Upper lobe of left lung (tissue), 6 donors: Measurements from ENCODE around the gene AURKAIP1. TPM values are rescaled to one million over a fixed set of nuclear protein-coding genes. Genes with fewer than 3 reads are reported as not detected.

Experiments
- ATAC-seq, 2 donors: fragments of 200-7000 bp; cut with Tn5 transposase; one replicate each; pipeline ENCODE4 v1.9.1; 2022; ENCODE audit warnings: mild to moderate bottlenecking in 2 of 2, moderate library complexity in 2 of 2; ENCODE audit not compliant: low FRiP score in 2 of 2
- DNase-seq, 2 donors: peaks; one replicate each; pipeline ENCODE4 v3.0.0-alpha.2; 2019 to 2020
- H3K27ac ChIP-seq, 4 donors: fragments of 200-600 bp; sonication (generic); one replicate each; pipeline ENCODE4 v1.5.1; 2016 to 2019
- H3K27me3 ChIP-seq, 4 donors: fragments of 200-600 bp; sonication (generic); one replicate each; pipeline ENCODE4 v1.5.1; 2017 to 2019
- H3K36me3 ChIP-seq, 4 donors: fragments of 200-600 bp; sonication (generic); one replicate each; pipeline ENCODE4 v1.5.1; 2016 to 2019
- H3K4me1 ChIP-seq, 4 donors: fragments of 200-600 bp; sonication (generic); one replicate each; pipeline ENCODE4 v1.5.1; 2018 to 2019
- H3K4me3 ChIP-seq, 4 donors: fragments of 200-600 bp; sonication (generic); one replicate each; pipeline ENCODE4 v1.5.1; 2017 to 2019; ENCODE audit warnings: mild to moderate bottlenecking in 2 of 4, moderate library complexity in 1 of 4
- H3K9me3 ChIP-seq, 4 donors: fragments of 200-600 bp; sonication (generic); one replicate each; pipeline ENCODE4 v1.5.1; 2018 to 2019
- EP300 ChIP-seq, 4 donors: sonication (generic); formaldehyde crosslinking; IDR thresholded peaks; one replicate each; pipeline ENCODE4 v1.5.1; 2017; ENCODE audit warnings: antibody characterized with exemption in 4 of 4, control low read depth in 2 of 4
- POLR2A ChIP-seq, 4 donors: fragments of 450-650 bp; IDR thresholded peaks; one replicate each; pipeline ENCODE4 v1.5.1; 2016 to 2017; ENCODE audit warnings: antibody characterized with exemption in 4 of 4, mild to moderate bottlenecking in 2 of 4
- POLR2AphosphoS5 ChIP-seq, 2 donors: sonication (generic); formaldehyde crosslinking; IDR thresholded peaks; one replicate each; pipeline ENCODE4 v1.5.1; 2017; ENCODE audit warnings: antibody characterized with exemption in 2 of 2
- WGBS, 2 donors: methylation state at CpG; one replicate each; pipeline ENCODE4 v1.1.5; 2017 to 2018; 5-methylcytosine and 5-hydroxymethylcytosine counted together
- total RNA-seq, 6 donors: library from RNA; depleted of rRNA in 4 of 6; stranded (reverse); fragments of >200 nt in 4 of 6; gene quantifications; one replicate each; pipeline versions ENCODE4 v1.1.0 to v1.2.1, GENCODE V29; 2016 to 2021
- TF ChIP-seq, protein P1 (sequence below), 6 experiments: fragments of 450-650 bp in 4 of 6; fragments of 200-600 bp in 2 of 6; sonication (generic) in 2 of 6; IDR thresholded peaks; one replicate each; pipeline ENCODE4 v1.5.1; 2016 to 2019; ENCODE audit warnings: antibody characterized with exemption in 6 of 6
- donor health status: DM: no; HTN: no; CAD: no; lungs with moderate emphysema.
- donor health status: DM: no; HTN: yes; CAD: no; lungs with severe emphysema.

The AURKAIP1 gene
- total RNA-seq, 6 donors from 2014 or later, result 76.0 to 149 (median 119) TPM

DNA sequence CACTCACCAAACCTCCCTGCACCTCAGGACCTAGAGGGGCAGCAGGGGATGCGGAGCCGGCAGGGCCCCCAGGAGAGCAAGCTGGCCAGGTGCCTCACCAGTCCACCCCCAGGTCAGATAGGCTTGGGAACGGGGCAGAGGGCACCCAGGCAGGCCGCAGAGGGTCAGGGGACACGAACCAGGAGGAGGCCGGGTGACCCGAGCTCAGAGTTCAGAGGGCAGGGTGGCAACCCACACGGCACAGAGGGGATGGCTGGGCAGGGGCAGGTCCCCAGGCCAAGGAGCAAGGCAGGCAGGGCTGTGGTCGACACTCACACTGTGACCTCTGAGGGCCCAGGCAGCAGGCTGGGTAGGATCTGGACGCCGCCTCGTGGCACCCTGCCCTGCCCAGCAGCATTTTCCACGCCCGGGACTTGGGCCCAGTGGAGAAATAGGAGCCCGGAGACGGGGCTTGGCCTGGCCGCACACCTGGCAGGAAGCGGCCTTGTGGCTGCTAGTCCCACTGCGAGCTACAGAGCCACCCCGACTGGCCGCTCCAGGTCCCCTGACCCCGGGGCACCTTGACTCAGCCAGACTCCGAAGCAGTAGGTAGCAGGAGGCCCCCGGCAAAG lies 31.1 kb downstream of the AURKAIP1 start:
- Histone ChIP-seq H3K27ac (peak overlapping the region in 1 of 4 donors; percentile 49), H3K4me3 (no peak overlapping the region), H3K36me3 (peaks cover 3 to 31% (median 21%) of the 10 kb centered on the region in 4 donors), H3K27me3 (no peaks in the 10 kb centered on the region), H3K9me3 (no peaks in the 10 kb centered on the region), H3K4me1 (peaks cover 33 to 53% (median 45%) of the 10 kb centered on the region in 4 donors)
- WGBS, 2 donors, result 88 to 93% methylated on average over 18 to 24 of the region's 24 CpGs
- peak in 1 of 2 donors; percentile 78 for DNase-seq
- TF ChIP-seq, protein P1, sequence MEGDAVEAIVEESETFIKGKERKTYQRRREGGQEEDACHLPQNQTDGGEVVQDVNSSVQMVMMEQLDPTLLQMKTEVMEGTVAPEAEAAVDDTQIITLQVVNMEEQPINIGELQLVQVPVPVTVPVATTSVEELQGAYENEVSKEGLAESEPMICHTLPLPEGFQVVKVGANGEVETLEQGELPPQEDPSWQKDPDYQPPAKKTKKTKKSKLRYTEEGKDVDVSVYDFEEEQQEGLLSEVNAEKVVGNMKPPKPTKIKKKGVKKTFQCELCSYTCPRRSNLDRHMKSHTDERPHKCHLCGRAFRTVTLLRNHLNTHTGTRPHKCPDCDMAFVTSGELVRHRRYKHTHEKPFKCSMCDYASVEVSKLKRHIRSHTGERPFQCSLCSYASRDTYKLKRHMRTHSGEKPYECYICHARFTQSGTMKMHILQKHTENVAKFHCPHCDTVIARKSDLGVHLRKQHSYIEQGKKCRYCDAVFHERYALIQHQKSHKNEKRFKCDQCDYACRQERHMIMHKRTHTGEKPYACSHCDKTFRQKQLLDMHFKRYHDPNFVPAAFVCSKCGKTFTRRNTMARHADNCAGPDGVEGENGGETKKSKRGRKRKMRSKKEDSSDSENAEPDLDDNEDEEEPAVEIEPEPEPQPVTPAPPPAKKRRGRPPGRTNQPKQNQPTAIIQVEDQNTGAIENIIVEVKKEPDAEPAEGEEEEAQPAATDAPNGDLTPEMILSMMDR (IDR thresholded peaks at IDR 0.05), result no peak
- TF ChIP-seq POLR2A (IDR thresholded peaks at IDR 0.05) (no peak), POLR2AphosphoS5 (IDR thresholded peaks at IDR 0.05) (no peak), EP300 (IDR thresholded peaks at IDR 0.05) (no peak)
- no peak for ATAC-seq

DNA sequence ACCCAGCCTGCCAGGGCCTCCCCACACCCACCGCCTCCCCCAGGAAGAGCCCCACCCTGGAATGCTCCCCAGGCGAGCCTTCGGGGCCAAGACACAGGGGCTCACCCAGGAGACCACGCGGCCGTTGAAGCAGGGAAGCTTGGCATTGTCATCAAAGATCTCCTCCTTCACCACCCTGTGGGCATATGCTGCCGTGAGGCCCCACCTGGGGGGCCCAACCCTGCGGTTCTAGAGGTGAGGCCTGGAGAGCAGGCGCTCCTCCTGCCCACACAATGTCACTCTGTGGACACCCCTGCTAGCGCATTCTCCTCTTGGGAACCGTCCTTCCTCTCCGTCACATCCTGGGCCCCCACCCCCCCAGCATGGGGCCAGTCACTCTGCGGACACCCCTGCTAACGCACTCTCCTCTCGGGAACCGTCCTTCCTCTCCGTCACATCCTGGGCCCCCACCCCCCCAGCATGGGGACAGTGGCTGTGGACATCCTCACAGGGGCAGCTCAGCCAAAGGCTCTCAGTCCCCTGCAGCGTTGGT lies 32.4 kb downstream of the AURKAIP1 start:
- Histone ChIP-seq H3K4me3 (no peak overlapping the region), H3K27ac (no peak overlapping the region)
- ATAC-seq, result no peak

DNA sequence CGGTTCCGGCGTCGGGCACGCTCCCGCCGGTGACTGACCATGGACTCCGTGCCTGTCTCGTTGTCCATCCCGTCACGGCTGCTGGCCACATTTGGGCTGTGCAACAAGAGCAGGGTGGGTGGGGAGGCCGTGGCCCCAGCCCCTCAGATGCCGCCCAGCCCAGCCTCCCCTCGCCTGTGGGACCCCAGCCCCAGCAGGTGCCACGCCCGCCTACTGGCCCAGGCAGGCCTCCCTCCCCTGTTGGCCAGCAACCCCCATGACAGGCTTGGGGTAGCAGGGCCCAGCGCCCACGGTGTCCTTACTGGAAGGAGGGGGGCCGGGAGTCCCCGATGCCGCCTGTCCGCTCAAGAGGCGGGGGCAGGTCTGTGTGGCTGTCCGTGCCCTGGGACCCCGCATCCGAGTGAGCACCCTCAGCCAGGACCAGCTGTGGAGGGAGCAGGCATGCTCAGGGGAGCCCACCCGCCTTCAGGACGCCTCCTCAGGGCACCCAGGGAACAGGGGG lies 32.9 kb downstream of the AURKAIP1 start:
- DNase-seq (peak in 1 of 2 donors; percentile 83), ATAC-seq (no peak)
- 94% methylated on average over 10 to 25 of the region's 28 CpGs for WGBS, 2 donors
- Histone ChIP-seq H3K4me3 (no peak overlapping the region), H3K4me1 (peaks cover 21 to 38% (median 31%) of the 10 kb centered on the region in 4 donors), H3K36me3 (peaks cover 3 to 49% (median 36%) of the 10 kb centered on the region in 4 donors), H3K27me3 (no peaks in the 10 kb centered on the region), H3K9me3 (no peaks in the 10 kb centered on the region), H3K27ac (no peak overlapping the region)
- TF ChIP-seq POLR2AphosphoS5 (IDR thresholded peaks at IDR 0.05) (no peak), EP300 (IDR thresholded peaks at IDR 0.05) (no peak), POLR2A (IDR thresholded peaks at IDR 0.05) (no peak)
- TF ChIP-seq, protein P1 (IDR thresholded peaks at IDR 0.05), result no peak

More for the DNA sequence above, 32.4 kb downstream of the AURKAIP1 start:
- TF ChIP-seq, protein P1 (IDR thresholded peaks at IDR 0.05), result no peak
- TF ChIP-seq POLR2A (IDR thresholded peaks at IDR 0.05) (no peak), EP300 (IDR thresholded peaks at IDR 0.05) (no peak), POLR2AphosphoS5 (IDR thresholded peaks at IDR 0.05) (no peak)
- Histone ChIP-seq H3K27me3 (no peaks in the 10 kb centered on the region), H3K36me3 (peaks cover 3 to 44% (median 33%) of the 10 kb centered on the region in 4 donors), H3K9me3 (no peaks in the 10 kb centered on the region), H3K4me1 (peaks cover 27 to 43% (median 36%) of the 10 kb centered on the region in 4 donors)
- 83 to 88% methylated on average over 14 to 18 of the region's 18 CpGs for WGBS, 2 donors
- peak in 1 of 2 donors; percentile 73 for DNase-seq

DNA sequence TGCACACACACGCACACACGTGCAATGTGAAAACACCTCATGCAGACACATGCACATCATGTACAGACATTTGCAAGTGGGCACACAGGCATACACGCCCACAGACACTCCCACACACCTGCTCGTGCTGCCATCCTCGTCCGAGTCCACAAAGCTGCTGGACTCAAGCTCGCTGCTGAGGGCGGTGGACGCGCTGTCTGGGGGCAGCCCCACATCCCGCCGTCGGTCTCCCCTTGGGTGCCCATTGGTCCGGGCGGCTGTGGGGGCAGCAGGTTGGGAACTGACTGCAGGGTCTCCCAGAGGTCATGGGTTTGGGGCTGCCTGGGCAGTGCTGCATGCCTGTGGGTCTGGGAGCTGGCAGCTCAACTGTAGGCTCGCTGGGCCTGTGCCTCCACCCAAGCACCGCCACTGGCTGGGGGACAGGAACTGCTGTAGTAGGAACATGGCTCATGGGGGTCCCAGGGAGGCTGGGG lies 33.4 kb downstream of the AURKAIP1 start:
- no peaks in the 10 kb centered on the region for H3K9me3 ChIP-seq
- no peaks in the 10 kb centered on the region for H3K27me3 ChIP-seq
- peaks cover 3 to 54% (median 39%) of the 10 kb centered on the region in 4 donors for H3K36me3 ChIP-seq
- 91 to 95% methylated on average over 17 of the region's 17 CpGs for WGBS, 2 donors
- H3K4me3 ChIP-seq, result no peak overlapping the region
- DNase-seq (peak in 1 of 2 donors; percentile 72), ATAC-seq (no peak)
- no peak overlapping the region for H3K27ac ChIP-seq
- H3K4me1 ChIP-seq, result peaks cover 16 to 33% (median 25%) of the 10 kb centered on the region in 4 donors
- TF ChIP-seq POLR2A (IDR thresholded peaks at IDR 0.05) (no peak), EP300 (IDR thresholded peaks at IDR 0.05) (no peak), POLR2AphosphoS5 (IDR thresholded peaks at IDR 0.05) (no peak)
- TF ChIP-seq, protein P1 (IDR thresholded peaks at IDR 0.05), result no peak
